ENCODE measurements around the gene POLR3B. TPM values are rescaled to one million over a fixed set of nuclear protein-coding genes. Genes with fewer than 3 reads are reported as not detected.
A peak's percentile ranks its signal among the peaks of the same experiment; 100 is the strongest.
"Not testable (repeated sequence)": the region's sequence is repeated elsewhere in the genome, so short reads cannot be mapped to it uniquely, and the experiment has no call there.

Gene POLR3B
- polyA plus RNA-seq, 4 donors, result 15.3 to 19.0 (median 18.3) TPM

DNA sequence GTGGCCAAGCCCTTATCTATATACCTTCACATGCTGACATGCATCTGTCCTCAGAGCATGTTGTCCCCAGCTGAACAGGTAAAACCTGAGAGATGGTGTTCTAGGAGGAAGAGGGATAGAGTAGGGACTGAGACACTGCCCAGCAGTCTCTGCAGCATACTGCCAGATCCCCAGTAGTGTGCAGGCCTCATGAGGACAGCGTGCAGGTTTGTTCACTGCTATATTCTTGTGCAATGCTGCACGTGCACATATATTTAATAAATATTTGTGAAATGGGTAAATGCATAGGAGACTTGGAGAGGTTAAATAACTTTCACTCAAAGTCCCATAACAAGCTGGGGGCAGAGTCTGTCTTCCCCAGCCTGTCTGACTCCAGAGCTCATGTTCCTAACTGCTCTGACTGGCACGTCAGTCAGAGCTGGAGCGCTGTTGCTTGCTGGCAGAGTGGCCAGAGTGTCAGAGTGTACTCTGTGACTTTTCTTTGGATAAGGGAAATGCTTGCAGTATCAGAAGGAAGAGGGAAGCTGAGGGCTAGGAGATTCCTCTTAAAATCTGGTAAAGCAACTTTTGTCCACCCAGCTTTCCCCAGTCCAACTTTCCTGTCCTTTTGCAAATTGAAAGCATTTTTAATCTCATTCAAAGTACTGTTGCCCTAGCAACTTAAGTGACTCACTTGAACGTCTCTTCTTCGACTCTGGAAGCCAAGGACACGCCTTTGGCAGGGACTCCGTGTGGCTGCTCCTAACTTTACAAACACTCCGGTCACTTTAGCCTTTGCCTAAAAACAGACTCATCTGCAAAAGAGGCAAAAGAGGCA, 14.9 kb upstream of the POLR3B start:
- no peak for DNase-seq (ENCODE audit: low read depth in 4 of 4, low spot score in 3 of 4)

DNA sequence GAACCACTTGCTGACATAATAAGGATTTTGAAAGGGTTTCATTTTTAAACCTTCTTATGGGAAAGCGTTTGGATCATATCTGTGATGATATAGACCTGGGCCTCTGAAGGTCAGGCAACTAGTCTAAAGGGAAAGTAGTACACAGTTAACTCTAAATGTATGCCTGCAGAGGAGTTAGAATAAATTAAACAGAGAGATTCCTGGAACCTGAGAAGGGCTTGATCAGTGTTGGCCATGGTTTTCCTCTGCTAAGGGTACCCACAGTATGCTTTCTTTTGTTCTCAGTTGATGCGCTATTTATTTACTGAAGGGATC, 14.4 kb upstream of the POLR3B start:
- no peak for DNase-seq (ENCODE audit: low read depth in 4 of 4, low spot score in 3 of 4)

DNA sequence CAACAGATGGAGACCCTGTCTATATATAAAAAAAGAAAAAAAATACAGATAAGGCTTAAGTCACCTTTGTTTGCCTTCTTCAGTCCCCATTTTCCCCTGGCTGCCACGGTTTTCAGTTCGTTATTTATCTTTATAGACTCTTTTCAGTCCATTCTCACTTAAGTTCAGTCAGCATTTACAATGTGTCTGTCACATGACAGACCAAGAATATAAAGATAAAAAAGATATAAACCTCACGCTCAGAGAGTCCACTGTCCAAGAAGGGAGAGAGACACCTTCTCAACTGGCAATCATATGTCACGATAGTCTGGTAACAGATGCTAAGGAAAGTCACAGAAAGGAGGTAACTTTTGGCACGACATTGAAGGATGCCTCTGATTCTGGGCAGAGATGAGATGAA, 13.4 kb upstream of the POLR3B start:
- DNase-seq (ENCODE audit: low read depth in 4 of 4, low spot score in 3 of 4), result no peak

DNA sequence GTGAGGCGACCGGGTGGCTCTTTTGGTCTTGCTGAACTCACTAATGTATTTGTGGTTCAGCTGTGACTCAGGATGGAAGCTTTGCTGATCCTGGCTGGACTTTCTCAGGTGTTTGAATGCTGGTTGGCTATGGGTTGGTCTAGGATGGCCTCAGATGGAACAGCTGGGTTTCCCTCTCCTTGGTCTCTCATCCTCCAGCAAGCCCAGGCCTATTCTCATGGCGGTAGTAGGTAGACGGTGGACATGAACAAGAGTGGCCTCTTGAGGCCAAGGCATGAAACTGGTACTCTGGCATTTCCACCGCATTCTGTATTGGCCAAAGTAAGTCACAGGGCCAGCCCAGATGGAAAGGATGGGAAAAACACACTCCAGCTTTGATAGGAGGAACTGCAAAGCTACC, 11.8 kb upstream of the POLR3B start:
- DNase-seq (ENCODE audit: low read depth in 4 of 4, low spot score in 3 of 4), result peak in 2 of 4 donors; percentile 14 to 39

DNA sequence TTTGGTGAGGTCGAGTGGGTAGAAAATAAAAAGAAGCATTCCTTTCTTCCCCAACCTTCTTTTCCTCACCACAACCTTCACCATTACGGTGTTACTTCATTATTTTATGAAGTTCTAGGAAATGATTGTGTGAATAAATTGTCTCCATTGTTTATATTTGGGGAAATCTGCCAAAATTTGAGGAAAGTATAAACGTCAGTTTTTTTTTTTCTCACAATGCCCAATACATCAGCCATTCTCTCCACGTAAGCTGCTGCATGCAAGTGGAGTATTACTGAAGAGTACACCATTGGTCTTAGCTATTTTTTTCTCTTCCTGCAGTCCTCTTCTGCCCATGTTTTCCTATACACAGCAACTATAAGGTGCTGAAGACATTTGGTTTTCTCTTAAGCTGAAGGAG, 9.1 kb upstream of the POLR3B start:
- no peak for DNase-seq (ENCODE audit: low read depth in 4 of 4, low spot score in 3 of 4)

DNA sequence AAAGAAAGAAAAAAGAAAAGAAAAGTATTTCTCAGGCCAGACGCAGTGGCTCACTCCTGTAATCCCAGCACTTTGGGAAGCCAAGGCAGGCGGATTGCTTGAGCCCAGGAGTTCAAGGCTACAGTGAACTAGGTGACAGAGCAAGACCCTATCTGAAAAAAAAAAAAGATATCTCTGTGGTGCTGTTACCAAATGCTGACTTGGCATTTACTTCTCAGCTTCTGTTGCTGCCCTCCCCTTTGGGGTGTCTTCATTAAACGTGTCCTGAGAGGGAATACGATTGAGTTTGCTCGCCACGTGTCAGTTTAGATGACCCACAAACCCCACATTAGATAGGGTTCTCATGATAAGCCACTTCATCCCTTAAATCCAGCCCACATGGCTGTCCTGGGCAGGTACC, 4.4 kb upstream of the POLR3B start:
- DNase-seq (ENCODE audit: low read depth in 4 of 4, low spot score in 3 of 4), result no peak

DNA sequence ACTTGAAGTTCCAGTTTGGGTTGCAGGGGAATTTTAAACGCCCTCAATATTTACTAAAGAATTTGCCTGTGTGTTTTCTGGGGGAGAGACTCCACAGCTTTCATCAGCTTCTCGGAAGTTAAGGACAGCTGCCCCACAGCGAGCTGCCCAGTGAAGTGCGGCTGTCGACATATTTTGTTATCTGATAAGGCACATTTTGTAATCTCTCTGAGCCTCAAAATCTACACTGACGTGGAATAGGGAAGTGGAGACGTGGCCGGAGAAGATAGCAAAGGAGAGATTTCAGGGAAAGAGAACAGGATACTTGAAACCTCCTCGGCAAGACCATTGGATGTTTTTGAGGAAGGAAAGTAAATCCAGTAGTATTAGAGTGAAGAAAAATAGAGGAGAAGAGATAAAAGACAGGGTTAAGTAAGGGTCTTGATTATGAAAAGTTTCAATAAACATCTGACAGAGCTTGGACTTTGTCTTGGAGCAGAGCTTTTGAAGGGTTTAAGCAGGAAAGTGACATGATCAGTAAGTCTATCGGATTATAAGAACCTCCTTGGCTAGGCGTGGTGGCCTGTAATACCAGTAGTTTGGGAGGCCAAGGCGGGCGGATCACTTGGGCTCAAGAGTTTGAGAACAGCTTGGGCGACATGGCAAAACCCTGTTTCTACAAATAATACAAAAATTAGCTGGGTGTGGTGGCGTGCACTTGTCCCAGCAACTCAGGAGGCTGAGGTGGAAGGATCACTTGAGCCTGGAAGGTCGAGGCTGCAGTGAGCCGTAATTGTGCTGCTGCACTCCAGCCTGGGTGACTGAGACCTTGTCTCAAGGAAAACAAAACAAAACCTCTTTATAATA, 1.1 kb downstream of the POLR3B start:
- no peak for DNase-seq (ENCODE audit: low read depth in 4 of 4, low spot score in 3 of 4)

DNA sequence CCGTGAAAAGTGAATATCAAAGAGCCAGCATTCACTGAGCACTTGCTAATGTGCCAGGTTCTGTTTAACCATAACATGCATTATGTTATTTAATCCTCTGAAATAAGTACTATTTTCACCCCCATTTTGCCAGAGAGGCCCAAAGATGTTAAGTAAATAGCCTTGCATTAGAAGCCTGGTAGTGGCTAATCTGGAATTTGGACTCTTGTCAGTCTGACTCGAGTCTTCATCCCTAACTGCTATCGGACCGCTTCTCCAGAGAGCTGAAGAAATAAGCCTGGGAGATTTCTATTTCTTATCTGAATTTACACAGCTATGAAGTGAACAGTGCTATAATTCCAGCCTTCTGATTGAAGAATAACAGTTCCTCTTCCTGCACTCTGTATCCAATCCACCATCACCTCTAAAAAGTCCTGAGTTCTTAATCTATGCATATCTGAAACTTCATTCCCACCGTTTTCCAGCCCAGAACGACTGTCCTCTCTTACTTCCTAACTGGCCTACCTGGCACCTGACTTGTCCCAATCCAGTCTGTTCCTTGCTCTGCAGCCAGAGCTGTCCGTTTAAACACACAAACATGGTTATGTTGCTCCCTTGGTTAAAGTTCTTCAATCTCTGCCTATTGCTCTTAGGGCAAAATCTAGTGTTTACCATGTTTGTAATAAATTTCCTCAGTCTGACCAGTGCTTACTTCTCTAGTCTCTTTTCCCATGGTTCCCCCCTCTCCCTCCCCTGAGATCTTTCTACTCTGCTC, 2.3 kb downstream of the POLR3B start:
- DNase-seq (ENCODE audit: low read depth in 4 of 4, low spot score in 3 of 4), result no peak

DNA sequence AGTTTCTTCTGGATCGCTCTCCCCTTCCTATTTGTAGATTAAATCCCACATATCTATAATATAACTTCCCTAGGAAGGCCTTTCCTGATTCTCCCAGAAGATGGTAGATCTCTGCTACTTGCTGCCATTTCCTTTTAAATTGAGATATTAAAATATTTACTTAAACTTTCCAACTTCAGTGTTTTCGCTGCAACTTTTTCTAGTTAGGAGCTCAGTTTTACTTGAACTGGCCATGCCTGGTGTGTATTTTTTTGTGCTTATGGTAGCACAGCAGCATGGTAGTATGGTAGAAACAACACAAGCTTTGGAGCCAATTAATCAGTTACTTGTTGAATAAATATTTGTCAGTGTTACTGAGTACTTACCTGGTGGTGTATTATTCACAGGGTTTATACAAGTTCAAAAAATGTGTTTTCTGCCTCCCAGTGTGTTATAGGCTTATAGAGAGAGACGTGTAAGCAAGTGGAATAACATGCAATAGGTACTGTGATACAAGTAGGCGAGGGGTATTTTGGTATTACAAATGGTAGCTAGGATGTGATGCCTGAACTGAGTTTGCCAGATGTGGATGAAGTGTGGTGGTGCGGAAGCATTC, 2.9 kb downstream of the POLR3B start:
- DNase-seq (ENCODE audit: low read depth in 4 of 4, low spot score in 3 of 4), result no peak

DNA sequence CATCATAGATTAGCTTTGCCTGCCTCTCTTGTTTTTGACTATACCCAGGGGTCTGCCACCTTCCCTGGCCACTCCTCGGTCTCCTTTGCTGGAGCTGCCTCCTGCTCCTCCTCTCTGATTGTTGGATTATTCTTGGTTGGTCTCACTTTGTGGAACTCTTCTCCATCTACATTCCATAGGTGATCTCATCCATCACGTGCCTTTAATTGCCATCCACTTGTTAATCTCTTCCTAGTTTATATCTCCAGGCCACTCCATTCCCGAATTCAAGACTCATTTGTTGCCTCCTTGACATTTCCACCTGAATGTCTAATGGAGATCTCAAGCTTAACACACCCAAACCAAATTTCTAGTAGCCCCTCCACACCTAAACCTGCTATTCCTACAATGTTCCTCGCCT, 5.4 kb downstream of the POLR3B start:
- DNase-seq (ENCODE audit: low read depth in 4 of 4, low spot score in 3 of 4), result no peak

DNA sequence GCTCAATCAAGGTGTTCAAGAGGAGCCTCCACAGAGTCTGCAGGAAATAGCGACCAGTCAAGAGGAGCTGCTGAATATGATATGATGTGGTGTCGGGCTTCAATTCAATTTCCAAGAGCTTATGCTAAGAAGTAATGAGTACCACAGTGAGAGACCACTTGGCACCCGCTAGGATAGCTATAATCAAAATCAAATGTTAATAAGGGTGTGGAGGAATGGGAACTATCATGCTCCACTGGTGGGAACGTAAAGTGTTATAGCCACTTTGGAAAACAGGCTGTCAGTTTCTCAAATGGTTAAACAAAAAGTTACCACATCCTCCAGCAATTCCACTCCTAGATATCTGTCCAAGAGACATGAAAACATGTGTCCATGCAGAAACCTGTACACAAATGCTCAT, 6.7 kb downstream of the POLR3B start:
- DNase-seq (ENCODE audit: low read depth in 4 of 4, low spot score in 3 of 4), result no peak

DNA sequence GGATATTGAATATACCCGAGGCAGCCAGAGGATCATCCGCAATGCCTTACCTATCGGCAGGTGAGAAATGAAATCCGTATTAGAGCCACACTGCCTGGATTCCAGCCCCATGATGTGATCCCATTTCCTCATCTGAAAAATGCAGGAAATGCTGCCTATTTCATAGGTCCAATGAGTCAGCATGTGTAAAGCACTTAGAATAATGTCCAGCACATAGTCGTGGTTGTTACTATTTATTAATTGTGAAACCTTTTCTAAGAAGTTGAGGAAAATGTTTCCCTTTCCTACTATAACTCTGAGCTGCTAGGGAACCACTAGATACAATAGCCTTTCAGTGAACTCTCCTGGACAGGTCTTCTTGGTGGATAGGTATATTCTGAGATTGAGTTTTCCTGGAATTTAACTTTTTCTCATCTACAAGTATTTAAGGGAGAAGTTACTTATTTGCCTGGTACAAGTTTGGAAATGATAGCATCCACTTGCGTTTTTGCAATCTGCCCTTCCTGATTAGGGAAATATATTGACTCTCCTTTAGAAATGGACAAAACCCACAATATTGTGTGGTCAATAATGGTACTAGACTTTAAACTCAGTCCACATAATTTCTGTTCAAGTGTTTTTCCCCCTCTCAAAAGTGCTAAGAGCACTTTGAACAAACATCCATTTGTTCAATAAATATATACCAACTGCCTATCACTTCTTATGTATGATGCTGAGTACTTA, 12.2 kb downstream of the POLR3B start:
- no peak for DNase-seq (ENCODE audit: low read depth in 4 of 4, low spot score in 3 of 4)

DNA sequence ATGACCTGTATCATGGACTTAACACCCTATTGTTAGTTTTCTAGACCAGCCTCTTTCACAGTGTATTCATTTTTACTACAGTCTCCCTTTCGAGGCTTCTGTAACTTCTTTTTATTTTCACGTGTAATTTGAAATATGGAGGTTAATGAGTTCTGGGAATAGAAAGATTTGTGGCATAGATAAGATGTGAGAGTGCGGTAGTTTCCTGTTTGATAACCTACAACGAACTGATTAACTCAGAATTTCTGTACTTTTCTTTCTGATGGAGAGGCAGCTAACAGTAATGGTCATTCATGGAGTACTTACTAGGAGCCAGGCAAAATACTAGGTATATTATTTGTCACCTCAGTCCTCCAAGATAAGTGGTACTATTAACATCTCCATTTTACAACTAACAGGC, 21.2 kb downstream of the POLR3B start:
- no peak for DNase-seq (ENCODE audit: low read depth in 4 of 4, low spot score in 3 of 4)

DNA sequence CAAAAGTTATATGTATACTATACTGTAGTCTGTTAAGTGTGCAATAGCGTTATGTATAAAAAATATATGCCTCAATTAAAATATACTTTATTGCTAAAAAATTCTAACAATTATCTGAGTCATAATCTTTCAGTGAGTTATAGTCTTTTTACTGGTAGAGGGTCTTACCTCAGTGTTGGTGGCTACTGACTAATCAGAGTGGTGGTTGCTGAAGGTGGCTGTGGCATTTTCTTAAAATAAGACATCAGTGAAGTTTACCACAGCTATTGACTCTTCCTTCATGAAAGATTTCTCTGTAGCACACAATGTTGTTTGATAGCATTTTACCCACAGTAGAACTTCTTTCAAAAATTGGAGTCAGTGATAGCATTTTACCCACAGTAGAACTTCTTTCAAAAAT, 23.4 kb downstream of the POLR3B start:
- DNase-seq (ENCODE audit: low read depth in 4 of 4, low spot score in 3 of 4), result no peak

DNA sequence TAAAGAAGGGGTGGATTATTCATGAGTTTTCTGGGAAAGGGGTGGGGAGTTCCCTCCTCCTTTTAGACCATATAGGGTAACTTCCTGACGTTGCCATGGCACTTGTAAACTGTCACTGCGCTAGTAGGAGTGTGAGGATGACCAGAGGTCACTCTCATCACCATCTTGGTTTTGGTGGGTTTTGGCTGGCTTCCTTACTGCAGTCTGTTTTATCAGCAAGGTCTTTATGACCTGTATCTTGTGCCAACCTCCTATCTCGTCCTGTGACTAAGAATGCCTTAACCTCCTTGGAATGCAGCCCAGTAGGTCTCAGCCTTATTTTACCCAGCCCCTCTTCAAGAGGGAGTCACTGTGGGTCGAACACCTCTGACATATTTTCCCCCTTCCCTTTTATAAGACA, 24.3 kb downstream of the POLR3B start:
- DNase-seq (ENCODE audit: low read depth in 4 of 4, low spot score in 3 of 4), result not testable (repeated sequence)

DNA sequence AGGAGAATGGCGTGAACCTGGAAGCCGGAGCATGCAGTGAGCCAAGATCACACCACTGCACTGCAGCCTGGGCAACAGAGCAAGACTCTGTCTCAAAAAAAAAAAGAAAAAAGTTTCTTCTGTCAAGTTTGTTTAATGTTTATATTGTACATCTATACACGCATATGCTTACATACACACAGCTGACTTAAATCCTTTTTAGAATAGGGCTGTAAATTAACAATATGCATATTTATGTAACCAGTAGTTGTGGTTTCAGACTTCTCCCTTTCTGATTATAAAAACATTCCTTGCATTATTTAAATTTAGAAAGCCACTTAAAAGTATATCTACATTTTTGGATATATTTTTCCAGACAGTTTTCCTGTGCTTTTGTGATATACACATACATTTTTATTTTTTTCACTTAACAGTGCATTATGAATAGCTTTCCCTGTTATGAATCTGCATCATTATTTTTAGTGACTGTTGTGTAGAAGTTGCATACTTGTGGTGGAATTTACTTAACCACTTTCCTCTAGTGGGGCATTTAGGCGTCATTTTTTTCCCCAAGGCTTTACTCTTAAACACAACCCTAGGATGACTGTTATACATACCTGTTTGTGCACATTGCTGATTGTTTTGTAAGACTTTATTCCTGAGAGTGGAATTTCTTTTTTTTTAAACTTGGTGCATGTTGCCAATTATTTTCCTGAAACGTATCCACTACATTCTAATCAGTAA, 29.4 kb downstream of the POLR3B start:
- DNase-seq (ENCODE audit: low read depth in 4 of 4, low spot score in 3 of 4), result no peak

DNA sequence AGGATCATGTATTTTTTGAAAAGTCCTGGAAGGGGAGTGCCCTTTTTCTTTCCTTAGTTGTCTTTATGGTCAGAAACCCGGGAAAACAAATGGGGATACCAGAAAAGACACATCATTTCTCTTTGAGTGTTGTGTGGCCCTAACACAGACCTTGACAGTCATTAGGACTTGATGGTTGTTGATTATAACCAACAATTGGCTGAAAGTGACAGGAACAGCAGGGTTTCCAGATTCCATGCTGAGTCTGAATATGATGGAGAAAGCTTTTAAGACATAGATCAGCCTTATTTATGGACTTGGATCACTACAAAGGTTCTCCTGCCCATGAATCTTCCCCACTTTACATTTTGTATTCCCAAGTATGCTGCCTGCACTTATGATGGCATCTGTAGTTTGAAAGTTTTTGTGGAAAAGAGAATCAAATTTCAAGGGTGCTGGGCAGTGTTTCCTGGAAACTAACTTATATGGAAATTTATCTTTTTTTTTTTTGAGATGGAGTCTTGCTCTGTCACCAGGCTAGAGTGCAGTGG, 30.4 kb downstream of the POLR3B start:
- no peak for DNase-seq (ENCODE audit: low read depth in 4 of 4, low spot score in 3 of 4)

DNA sequence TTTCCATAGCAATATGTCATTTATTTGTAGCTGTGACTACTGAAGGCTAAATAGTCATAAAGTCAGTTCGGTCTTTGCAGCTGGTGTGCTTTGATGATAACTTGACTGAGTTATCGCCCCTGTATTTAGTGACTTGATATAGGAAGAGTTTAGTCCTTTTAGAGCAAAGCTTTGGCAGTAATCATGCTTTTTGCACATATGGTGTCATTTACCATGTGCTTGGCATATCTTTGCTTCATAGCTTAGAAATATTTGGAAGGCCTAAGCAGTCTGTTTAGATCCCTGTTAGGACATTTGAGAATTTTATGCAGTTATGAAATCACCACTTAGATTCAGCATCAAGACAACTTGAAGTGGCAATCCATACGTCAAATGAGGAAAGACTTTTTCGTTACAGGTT, 31.6 kb downstream of the POLR3B start:
- no peak for DNase-seq (ENCODE audit: low read depth in 4 of 4, low spot score in 3 of 4)

DNA sequence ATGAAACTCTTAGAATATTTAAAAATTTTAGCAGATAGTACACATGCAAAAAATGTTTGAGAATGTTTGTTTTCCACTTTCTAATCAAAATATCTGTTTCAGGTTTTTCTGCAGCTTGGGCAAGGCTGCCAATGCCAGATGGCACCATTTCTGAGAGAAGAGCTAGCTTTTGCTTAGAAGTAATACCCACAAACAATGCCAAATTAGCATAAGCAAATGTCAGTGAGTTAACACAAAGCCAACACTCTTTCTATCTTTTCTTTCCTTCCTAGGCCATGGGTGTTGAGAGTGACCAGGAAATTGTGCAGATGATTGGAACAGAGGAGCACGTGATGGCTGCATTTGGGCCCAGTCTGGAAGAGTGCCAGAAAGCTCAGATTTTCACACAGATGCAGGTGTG, 35.2 kb downstream of the POLR3B start:
- no peak for DNase-seq (ENCODE audit: low read depth in 4 of 4, low spot score in 3 of 4)

DNA sequence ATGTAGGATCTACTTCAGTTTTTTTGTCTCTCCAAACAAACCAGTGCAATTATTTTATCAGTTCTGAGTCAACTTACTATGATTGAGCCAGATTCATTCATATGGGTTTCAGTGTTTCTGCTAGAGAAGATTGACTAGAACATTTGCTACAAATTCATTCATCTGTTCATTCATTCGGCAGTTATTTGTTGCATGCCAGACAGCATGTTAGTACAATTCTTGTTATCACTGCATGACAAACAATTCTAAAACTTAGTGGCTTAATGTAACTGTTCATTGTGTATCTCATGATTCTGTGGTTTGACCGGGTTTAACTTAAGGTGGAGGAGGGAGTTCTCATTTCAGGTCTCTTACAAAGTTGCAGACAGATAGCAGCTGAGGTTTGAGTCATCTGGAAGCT, 52.3 kb downstream of the POLR3B start:
- DNase-seq (ENCODE audit: low read depth in 4 of 4, low spot score in 3 of 4), result no peak
